Tibial nerve (tissue), 4 donors: ENCODE measurements around the gene MICAL2. TPM values are rescaled to one million over a fixed set of nuclear protein-coding genes. Genes with fewer than 3 reads are reported as not detected.

Experiments used
- DNase-seq, 2 donors: peaks; one replicate each; pipeline ENCODE4 v3.0.0-alpha.2; 2019; ENCODE audit warnings: low spot score in 2 of 2
- H3K27ac ChIP-seq, 4 donors: fragments of 200-600 bp; sonication (generic) in 3 of 4; one replicate each; pipeline ENCODE4 v1.5.1; 2017 to 2019; ENCODE audit warnings: mild to moderate bottlenecking in 1 of 4
- H3K27me3 ChIP-seq, 2 donors: fragments of 200-600 bp; sonication (generic) in 1 of 2; one replicate each; pipeline versions ENCODE4 v1.5.1 to v1.6.0; 2017 to 2019
- H3K36me3 ChIP-seq, 3 donors: fragments of 200-600 bp; sonication (generic); one replicate each; pipeline ENCODE4 v1.5.1; 2018 to 2019
- H3K4me1 ChIP-seq, 4 donors: fragments of 200-600 bp; sonication (generic) in 3 of 4; one replicate each; pipeline ENCODE4 v1.5.1; 2017 to 2019
- H3K4me3 ChIP-seq, 4 donors: fragments of 200-600 bp; sonication (generic) in 3 of 4; one replicate each; pipeline ENCODE4 v1.5.1; 2017 to 2019; ENCODE audit warnings: mild to moderate bottlenecking in 1 of 4, moderate library complexity in 1 of 4
- H3K9me3 ChIP-seq, 4 donors: fragments of 200-600 bp; sonication (generic) in 3 of 4; one replicate each; pipeline ENCODE4 v1.5.1; 2017 to 2019
- CTCF ChIP-seq, 5 experiments: fragments of 200-600 bp in 3 of 5; fragments of 450-650 bp in 2 of 5; sonication (generic) in 3 of 5; IDR thresholded peaks; one replicate each; pipeline ENCODE4 v1.5.1; 2016 to 2019; ENCODE audit warnings: antibody characterized with exemption in 5 of 5, mild to moderate bottlenecking in 3 of 5, moderate library complexity in 2 of 5
- EP300 ChIP-seq, 2 donors: sonication (generic); formaldehyde crosslinking; IDR thresholded peaks; one replicate each; pipeline ENCODE4 v1.6.1; 2017; ENCODE audit warnings: antibody characterized with exemption in 2 of 2, mild to moderate bottlenecking in 1 of 2
- POLR2A ChIP-seq, 2 donors: fragments of 450-650 bp; IDR thresholded peaks; one replicate each; pipeline ENCODE4 v1.6.1; 2017; ENCODE audit warnings: antibody characterized with exemption in 2 of 2, mild to moderate bottlenecking in 2 of 2, moderate library complexity in 2 of 2
- WGBS, 2 donors: methylation state at CpG; one replicate each; pipeline ENCODE4 v1.1.5; 2018; 5-methylcytosine and 5-hydroxymethylcytosine counted together
- total RNA-seq, 4 donors: library from RNA; depleted of rRNA; stranded (reverse); fragments of >200 nt; gene quantifications; one replicate each; pipeline ENCODE4 v1.1.0, GENCODE V29; 2016

MICAL2 gene
- total RNA-seq, 4 donors from 2014 or later = 87.0 to 136 (median 101) TPM

GRCh38 chr11:12253843-12254281 is 143.5 kb downstream of the MICAL2 start:
- peaks cover 0 to 12% (median 0%) of the 10 kb centered on the region in 4 donors for H3K4me1 ChIP-seq
- no peak for DNase-seq
- no peak overlapping the region for H3K4me3 ChIP-seq
- H3K27me3 ChIP-seq = no peaks in the 10 kb centered on the region
- H3K9me3 ChIP-seq = no peaks in the 10 kb centered on the region
- H3K27ac ChIP-seq = peak overlapping the region in 1 of 4 donors; percentile 19
- H3K36me3 ChIP-seq = peaks cover 0 to 41% (median 0%) of the 10 kb centered on the region in 3 donors
- TF ChIP-seq EP300 (IDR thresholded peaks at IDR 0.05) (no peak), CTCF (IDR thresholded peaks at IDR 0.05) (no peak), POLR2A (IDR thresholded peaks at IDR 0.05) (no peak)
- whole genome bisulfite sequencing, 2 donors = 89 to 96% methylated on average over 7 of the region's 7 CpGs

- H3K4me1 ChIP-seq = no peaks in the 10 kb centered on the region
- no peak overlapping the region for H3K27ac ChIP-seq
- H3K27me3 ChIP-seq = no peaks in the 10 kb centered on the region
- TF ChIP-seq EP300 (IDR thresholded peaks at IDR 0.05) (no peak), POLR2A (IDR thresholded peaks at IDR 0.05) (no peak), CTCF (IDR thresholded peaks at IDR 0.05) (no peak)
- no peaks in the 10 kb centered on the region for H3K9me3 ChIP-seq
- WGBS, 2 donors = 67 to 70% methylated on average over 3 of the region's 3 CpGs
- no peak overlapping the region for H3K4me3 ChIP-seq
- peaks cover 0 to 83% (median 0%) of the 10 kb centered on the region in 3 donors for H3K36me3 ChIP-seq
- DNase-seq = no peak
Measured at GRCh38 chr11:12258451-12258850, 148.1 kb downstream of the MICAL2 start.

GRCh38 chr11:12259956-12260355 is 149.6 kb downstream of the MICAL2 start:
- H3K36me3 ChIP-seq = peaks cover 0 to 78% (median 0%) of the 10 kb centered on the region in 3 donors

GRCh38 chr11:12260731-12261521 is 150.5 kb downstream of the MICAL2 start:
- Histone ChIP-seq H3K36me3 (peaks cover 0 to 69% (median 0%) of the 10 kb centered on the region in 3 donors), H3K27me3 (no peaks in the 10 kb centered on the region)

More at GRCh38 chr11:12259956-12260355, 149.6 kb downstream of the MICAL2 start:
- Histone ChIP-seq H3K4me3 (no peak overlapping the region), H3K4me1 (no peaks in the 10 kb centered on the region), H3K27me3 (no peaks in the 10 kb centered on the region), H3K27ac (no peak overlapping the region), H3K9me3 (no peaks in the 10 kb centered on the region)
- WGBS, 2 donors = 64 to 86% methylated on average over 3 to 7 of the region's 7 CpGs
- no peak for TF ChIP-seq EP300 (IDR thresholded peaks at IDR 0.05)
- no peak for TF ChIP-seq CTCF (IDR thresholded peaks at IDR 0.05)
- TF ChIP-seq POLR2A (IDR thresholded peaks at IDR 0.05) = no peak
- no peak for DNase-seq

More at GRCh38 chr11:12260731-12261521, 150.5 kb downstream of the MICAL2 start:
- Histone ChIP-seq H3K27ac (no peak overlapping the region), H3K4me1 (no peaks in the 10 kb centered on the region), H3K4me3 (no peak overlapping the region), H3K9me3 (no peaks in the 10 kb centered on the region)
- no peak for TF ChIP-seq POLR2A (IDR thresholded peaks at IDR 0.05)
- TF ChIP-seq CTCF (IDR thresholded peaks at IDR 0.05) = no peak
- no peak for TF ChIP-seq EP300 (IDR thresholded peaks at IDR 0.05)
- no peak for DNase-seq
- 85 to 86% methylated on average over 8 of the region's 8 CpGs for WGBS, 2 donors
